Type B pancreatic cell (in vitro differentiated cells): ENCODE results near the gene KPRP. TPM values are rescaled to one million over a fixed set of nuclear protein-coding genes. Genes with fewer than 3 reads are reported as not detected.

Source experiments
- DNase-seq: peaks from one replicate; pipeline ENCODE4 v3.0.0; 2021; ENCODE audit warnings: mixed read lengths; ENCODE audit not compliant: unreplicated experiment; ENCODE audit errors: extremely low spot score
- H3K27ac Mint-ChIP-seq: 2 replicates; pipeline ENCODE4 v1.8.0; 2021; ENCODE audit warnings: mild to moderate bottlenecking, mixed read lengths
- H3K27me3 Mint-ChIP-seq: 2 replicates; pipeline ENCODE4 v1.8.0; 2021; ENCODE audit warnings: mixed read lengths
- H3K36me3 Mint-ChIP-seq: 2 replicates; pipeline ENCODE4 v1.8.0; 2021; ENCODE audit warnings: mixed read lengths
- H3K4me1 Mint-ChIP-seq: one replicate; pipeline ENCODE4 v1.8.0; 2021; ENCODE audit warnings: mixed read lengths; ENCODE audit not compliant: unreplicated experiment
- H3K4me3 Mint-ChIP-seq: 2 replicates; pipeline ENCODE4 v1.8.0; 2021; ENCODE audit warnings: mild to moderate bottlenecking, mixed read lengths
- H3K9me3 Mint-ChIP-seq: 2 replicates; pipeline ENCODE4 v1.8.0; 2021; ENCODE audit warnings: mixed read lengths
- total RNA-seq: library from RNA; stranded (reverse); gene quantifications from 2 replicates; pipeline ENCODE4 v1.2.1, GENCODE V29; 2021; ENCODE audit warnings: low replicate concordance
- TF ChIP-seq, protein P1 (sequence below): fragments of 200-600 bp; sonication (generic); conservative IDR thresholded peaks from 2 replicates; pipeline ENCODE4 v1.5.0; 2021; ENCODE audit warnings: antibody characterized with exemption, mild to moderate bottlenecking

The KPRP gene
- total RNA-seq, 1 donor from 2014 or later, result not detected

DNA sequence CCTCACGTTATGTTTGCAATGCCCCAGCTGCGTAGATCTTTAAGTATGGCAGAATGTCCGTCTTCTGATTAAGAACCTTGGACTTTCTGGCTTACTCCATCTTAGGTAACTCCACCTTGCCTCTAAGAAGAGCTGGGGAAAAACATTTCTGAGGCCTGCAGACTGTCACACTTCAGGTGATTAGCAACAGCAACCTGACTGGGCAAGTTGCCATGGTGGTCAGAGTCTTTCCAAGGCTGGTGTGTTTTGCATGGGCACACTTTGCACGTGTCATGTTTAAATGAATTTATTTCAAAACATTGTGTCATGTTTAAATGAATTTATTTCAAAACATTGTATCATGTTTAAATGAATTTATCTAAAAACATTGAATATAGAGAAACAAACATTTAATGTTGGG lies 811 bp downstream of the KPRP start:
- Mint-ChIP-seq H3K4me3 (no peak overlapping the region), H3K4me1 (no peaks in the 10 kb centered on the region), H3K36me3 (no peaks in the 10 kb centered on the region), H3K27me3 (no peaks in the 10 kb centered on the region), H3K27ac (no peak overlapping the region), H3K9me3 (peaks cover 5% of the 10 kb centered on the region)
- DNase-seq, result no peak
- TF ChIP-seq, protein P1, sequence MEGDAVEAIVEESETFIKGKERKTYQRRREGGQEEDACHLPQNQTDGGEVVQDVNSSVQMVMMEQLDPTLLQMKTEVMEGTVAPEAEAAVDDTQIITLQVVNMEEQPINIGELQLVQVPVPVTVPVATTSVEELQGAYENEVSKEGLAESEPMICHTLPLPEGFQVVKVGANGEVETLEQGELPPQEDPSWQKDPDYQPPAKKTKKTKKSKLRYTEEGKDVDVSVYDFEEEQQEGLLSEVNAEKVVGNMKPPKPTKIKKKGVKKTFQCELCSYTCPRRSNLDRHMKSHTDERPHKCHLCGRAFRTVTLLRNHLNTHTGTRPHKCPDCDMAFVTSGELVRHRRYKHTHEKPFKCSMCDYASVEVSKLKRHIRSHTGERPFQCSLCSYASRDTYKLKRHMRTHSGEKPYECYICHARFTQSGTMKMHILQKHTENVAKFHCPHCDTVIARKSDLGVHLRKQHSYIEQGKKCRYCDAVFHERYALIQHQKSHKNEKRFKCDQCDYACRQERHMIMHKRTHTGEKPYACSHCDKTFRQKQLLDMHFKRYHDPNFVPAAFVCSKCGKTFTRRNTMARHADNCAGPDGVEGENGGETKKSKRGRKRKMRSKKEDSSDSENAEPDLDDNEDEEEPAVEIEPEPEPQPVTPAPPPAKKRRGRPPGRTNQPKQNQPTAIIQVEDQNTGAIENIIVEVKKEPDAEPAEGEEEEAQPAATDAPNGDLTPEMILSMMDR, result no peak

DNA sequence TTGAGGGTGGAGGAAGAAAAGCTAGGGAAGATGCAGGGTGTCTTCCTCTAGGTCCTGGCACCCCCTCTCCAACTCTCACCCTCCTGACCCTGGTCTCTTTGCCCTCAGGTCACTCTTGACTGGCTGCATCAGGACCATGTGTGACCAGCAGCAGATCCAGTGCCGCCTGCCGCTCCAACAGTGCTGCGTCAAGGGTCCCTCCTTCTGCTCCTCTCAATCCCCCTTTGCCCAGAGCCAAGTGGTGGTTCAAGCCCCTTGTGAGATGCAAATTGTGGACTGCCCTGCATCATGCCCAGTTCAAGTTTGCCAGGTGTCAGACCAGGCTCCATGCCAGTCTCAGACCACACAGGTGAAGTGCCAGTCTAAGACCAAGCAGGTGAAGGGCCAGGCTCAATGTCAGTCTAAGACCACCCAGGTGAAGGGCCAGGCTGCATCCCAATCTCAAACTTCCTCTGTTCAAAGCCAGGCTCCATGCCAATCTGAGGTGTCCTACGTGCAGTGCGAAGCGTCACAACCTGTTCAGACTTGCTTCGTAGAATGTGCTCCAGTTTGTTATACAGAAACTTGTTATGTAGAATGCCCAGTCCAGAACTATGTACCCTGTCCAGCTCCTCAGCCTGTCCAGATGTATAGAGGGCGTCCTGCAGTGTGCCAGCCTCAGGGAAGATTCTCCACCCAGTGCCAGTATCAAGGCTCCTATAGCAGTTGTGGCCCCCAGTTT lies 1.8 kb downstream of the KPRP start:
- H3K27ac Mint-ChIP-seq, result no peak overlapping the region
- H3K4me1 Mint-ChIP-seq, result no peaks in the 10 kb centered on the region
- peaks cover 5% of the 10 kb centered on the region for H3K9me3 Mint-ChIP-seq
- no peaks in the 10 kb centered on the region for H3K36me3 Mint-ChIP-seq
- no peak for DNase-seq
- no peaks in the 10 kb centered on the region for H3K27me3 Mint-ChIP-seq
- H3K4me3 Mint-ChIP-seq, result no peak overlapping the region
- TF ChIP-seq, protein P1, result no peak

DNA sequence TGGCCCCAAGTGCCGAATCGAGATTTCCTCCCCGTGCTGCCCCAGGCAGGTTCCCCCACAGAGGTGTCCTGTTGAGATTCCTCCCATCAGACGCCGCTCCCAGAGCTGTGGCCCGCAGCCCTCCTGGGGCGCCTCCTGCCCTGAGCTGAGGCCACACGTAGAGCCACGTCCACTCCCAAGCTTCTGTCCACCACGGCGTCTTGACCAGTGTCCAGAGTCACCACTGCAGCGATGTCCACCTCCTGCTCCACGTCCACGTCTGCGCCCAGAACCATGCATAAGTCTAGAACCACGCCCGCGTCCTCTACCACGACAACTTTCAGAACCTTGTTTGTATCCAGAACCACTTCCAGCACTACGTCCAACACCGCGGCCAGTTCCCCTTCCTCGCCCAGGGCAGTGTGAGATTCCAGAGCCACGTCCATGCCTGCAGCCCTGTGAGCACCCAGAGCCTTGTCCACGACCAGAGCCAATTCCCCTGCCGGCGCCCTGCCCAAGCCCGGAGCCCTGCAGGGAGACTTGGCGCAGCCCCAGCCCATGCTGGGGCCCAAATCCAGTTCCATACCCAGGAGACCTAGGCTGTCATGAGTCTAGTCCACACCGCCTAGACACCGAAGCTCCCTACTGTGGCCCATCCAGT lies 2.8 kb downstream of the KPRP start:
- Mint-ChIP-seq H3K4me1 (no peaks in the 10 kb centered on the region), H3K27ac (no peak overlapping the region), H3K36me3 (no peaks in the 10 kb centered on the region), H3K4me3 (no peak overlapping the region), H3K27me3 (no peaks in the 10 kb centered on the region), H3K9me3 (peaks cover 5% of the 10 kb centered on the region)
- TF ChIP-seq, protein P1, result no peak
- DNase-seq, result no peak

DNA sequence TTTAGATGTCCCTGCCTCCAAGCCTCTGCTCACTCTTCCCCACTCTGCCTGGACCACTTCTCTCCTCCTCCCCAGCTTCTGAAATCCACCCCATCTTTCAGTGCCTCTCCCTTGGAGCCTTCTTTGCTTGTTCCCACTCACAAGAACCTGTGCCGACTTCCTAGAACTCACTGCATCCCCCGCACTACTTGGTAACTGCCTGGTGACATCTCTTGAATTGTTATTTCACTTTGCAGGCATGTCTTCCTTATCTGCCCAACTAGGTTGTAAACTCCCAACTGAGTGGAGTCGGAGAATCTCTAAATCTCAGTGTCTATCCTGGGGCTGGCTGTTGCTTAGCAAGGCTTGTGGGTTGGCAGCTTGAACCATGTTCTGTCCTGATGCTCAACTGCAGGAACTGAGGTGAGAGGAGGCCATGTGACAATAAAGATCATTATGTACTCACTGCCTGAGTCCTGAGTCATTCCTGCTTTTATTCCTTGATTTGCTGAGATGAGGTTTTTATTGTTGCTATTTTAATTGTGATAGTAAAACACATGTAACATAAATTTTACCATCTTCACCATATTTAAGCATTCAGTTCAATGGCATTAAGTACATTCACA lies 3.9 kb downstream of the KPRP start:
- TF ChIP-seq, protein P1, result no peak
- no peak overlapping the region for H3K4me3 Mint-ChIP-seq
- no peaks in the 10 kb centered on the region for H3K36me3 Mint-ChIP-seq
- H3K9me3 Mint-ChIP-seq, result peaks cover 5% of the 10 kb centered on the region
- H3K27ac Mint-ChIP-seq, result no peak overlapping the region
- no peak for DNase-seq
- H3K27me3 Mint-ChIP-seq, result no peaks in the 10 kb centered on the region
- no peaks in the 10 kb centered on the region for H3K4me1 Mint-ChIP-seq

DNA sequence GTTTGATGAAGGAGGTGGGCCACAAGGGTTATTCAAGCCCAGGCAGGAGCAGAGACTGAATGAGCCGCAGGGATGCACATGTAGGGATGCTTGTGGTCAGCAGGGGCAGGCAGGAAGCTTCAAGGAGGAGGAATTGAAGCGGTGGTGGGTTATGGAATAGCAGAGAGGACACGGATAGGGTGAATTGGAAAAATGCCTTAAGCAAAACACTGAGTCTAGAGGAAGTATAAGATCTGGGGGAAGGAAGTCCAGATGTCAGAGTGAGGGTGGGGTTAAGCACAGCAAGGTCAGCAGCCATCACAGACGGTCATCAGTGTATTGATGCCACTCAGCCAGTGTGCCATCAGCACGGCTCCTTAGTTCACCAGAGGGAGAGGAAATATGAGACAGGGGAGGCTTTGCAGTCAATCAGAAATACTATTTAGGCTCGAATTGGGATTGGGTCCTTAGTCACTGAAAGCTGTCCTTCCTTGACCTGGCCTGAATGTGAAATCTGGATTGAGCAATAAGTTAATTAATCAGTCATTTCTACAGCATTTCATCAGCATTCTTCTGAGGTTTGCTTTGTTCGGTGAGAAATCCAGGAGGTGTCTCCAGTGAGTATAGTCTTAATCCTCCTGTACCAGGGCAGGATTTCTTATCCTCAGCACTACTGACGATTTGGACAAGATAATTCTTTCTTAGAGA lies 11.2 kb downstream of the KPRP start:
- Mint-ChIP-seq H3K4me3 (no peak overlapping the region), H3K4me1 (no peaks in the 10 kb centered on the region), H3K27ac (no peak overlapping the region), H3K9me3 (peaks cover 4% of the 10 kb centered on the region), H3K36me3 (no peaks in the 10 kb centered on the region), H3K27me3 (no peaks in the 10 kb centered on the region)
- no peak for DNase-seq
- TF ChIP-seq, protein P1, result no peak
